ENCODE results near the gene ARHGAP26.
"Not testable (repeated sequence)": the region's sequence is repeated elsewhere in the genome, so short reads cannot be mapped to it uniquely, and the experiment has no call there.

ARHGAP26 gene

GRCh38 chr5:143074414-143074996 lies 304.3 kb downstream of the ARHGAP26 start:
- no peak for DNase-seq

GRCh38 chr5:143076377-143076776 lies 306.2 kb downstream of the ARHGAP26 start:
- DNase-seq, result no peak

GRCh38 chr5:143077453-143078103 lies 307.4 kb downstream of the ARHGAP26 start:
- DNase-seq, result no peak

GRCh38 chr5:143078313-143078712 lies 308.1 kb downstream of the ARHGAP26 start:
- no peak for DNase-seq

- DNase-seq, result no peak
Measured at GRCh38 chr5:143078971-143079370, 308.8 kb downstream of the ARHGAP26 start.

GRCh38 chr5:143080407-143080806 lies 310.2 kb downstream of the ARHGAP26 start:
- no peak for DNase-seq

GRCh38 chr5:143080982-143081381 lies 310.8 kb downstream of the ARHGAP26 start:
- no peak for DNase-seq

GRCh38 chr5:143083006-143083405 lies 312.8 kb downstream of the ARHGAP26 start:
- DNase-seq, result no peak

- DNase-seq, result no peak
Measured at GRCh38 chr5:143084407-143084806, 314.2 kb downstream of the ARHGAP26 start.

GRCh38 chr5:143085319-143085917 lies 315.2 kb downstream of the ARHGAP26 start:
- DNase-seq, result no peak

- no peak for DNase-seq
Measured at GRCh38 chr5:143086546-143086907, 316.4 kb downstream of the ARHGAP26 start.

GRCh38 chr5:143086908-143087637 lies 316.9 kb downstream of the ARHGAP26 start:
- no peak for DNase-seq

GRCh38 chr5:143088702-143089101 lies 318.5 kb downstream of the ARHGAP26 start:
- not testable (repeated sequence) for DNase-seq

GRCh38 chr5:143090044-143090443 lies 319.9 kb downstream of the ARHGAP26 start:
- DNase-seq, result not testable (repeated sequence)

- DNase-seq, result not testable (repeated sequence)
Measured at GRCh38 chr5:143092711-143093451, 322.7 kb downstream of the ARHGAP26 start.

GRCh38 chr5:143093452-143094086 lies 323.4 kb downstream of the ARHGAP26 start:
- DNase-seq, result no peak

- no peak for DNase-seq
Measured at GRCh38 chr5:143094087-143094521, 323.9 kb downstream of the ARHGAP26 start.

GRCh38 chr5:143094608-143095007 lies 324.4 kb downstream of the ARHGAP26 start:
- not testable (repeated sequence) for DNase-seq

- DNase-seq, result no peak
Measured at GRCh38 chr5:143101121-143101520, 330.9 kb downstream of the ARHGAP26 start.

GRCh38 chr5:143101725-143102386 lies 331.7 kb downstream of the ARHGAP26 start:
- peak; percentile 77 for DNase-seq

- DNase-seq, result no peak
Measured at GRCh38 chr5:143102411-143102810, 332.2 kb downstream of the ARHGAP26 start.

All from activated CD8-positive, alpha-beta memory T cell treated with anti-CD3 and anti-CD28 coated beads, Interleukin-2, amount 50 U/mL, for 48 hours (primary cell).